WI38 (cell line): ENCODE data around the gene MAP7D1.
"Not testable (repeated sequence)": the region's sequence is repeated elsewhere in the genome, so short reads cannot be mapped to it uniquely, and the experiment has no call there.

Source experiments
- H3K4me3 ChIP-seq: 2 replicates; pipeline ENCODE4 v1.5.1; 2011; ENCODE audit warnings: low read depth, mild to moderate bottlenecking, control low read depth, low read length
- TF ChIP-seq, protein P1 (sequence below): IDR thresholded peaks from 2 replicates; pipeline ENCODE4 v1.5.1; 2012; ENCODE audit warnings: low read depth, mild to moderate bottlenecking, control low read depth, low read length

The MAP7D1 gene

DNA sequence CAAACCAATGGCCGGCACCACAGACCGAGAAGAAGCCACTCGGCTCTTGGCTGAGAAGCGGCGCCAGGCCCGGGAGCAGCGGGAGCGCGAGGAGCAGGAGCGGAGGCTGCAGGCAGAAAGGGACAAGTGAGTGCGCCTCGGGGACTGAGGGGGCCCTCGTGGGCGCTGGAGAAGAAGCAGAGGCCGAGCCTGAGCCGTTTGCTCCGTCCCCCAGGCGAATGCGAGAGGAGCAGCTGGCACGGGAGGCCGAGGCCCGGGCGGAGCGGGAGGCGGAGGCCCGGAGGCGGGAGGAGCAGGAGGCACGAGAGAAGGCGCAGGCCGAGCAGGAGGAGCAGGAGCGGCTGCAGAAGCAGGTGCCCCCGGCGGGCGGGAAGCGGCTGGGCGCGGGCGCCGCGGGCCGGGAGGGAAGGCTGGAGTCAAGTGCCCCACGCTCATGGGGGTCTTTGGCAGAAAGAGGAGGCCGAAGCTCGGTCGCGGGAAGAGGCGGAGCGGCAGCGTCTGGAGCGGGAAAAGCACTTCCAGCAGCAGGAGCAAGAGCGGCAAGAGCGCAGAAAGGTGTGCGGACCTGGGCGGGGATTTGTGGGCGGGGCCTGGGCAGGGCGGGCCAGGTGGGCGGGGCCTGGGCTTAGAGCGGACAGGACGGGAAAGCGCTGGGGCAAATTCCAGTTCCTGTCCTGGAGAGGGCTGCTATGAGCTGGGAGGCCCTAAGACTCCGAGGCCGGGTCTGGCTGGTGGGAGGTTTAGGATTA is 22.7 kb downstream of the MAP7D1 start:
- no peak overlapping the region for H3K4me3 ChIP-seq
- TF ChIP-seq, protein P1, sequence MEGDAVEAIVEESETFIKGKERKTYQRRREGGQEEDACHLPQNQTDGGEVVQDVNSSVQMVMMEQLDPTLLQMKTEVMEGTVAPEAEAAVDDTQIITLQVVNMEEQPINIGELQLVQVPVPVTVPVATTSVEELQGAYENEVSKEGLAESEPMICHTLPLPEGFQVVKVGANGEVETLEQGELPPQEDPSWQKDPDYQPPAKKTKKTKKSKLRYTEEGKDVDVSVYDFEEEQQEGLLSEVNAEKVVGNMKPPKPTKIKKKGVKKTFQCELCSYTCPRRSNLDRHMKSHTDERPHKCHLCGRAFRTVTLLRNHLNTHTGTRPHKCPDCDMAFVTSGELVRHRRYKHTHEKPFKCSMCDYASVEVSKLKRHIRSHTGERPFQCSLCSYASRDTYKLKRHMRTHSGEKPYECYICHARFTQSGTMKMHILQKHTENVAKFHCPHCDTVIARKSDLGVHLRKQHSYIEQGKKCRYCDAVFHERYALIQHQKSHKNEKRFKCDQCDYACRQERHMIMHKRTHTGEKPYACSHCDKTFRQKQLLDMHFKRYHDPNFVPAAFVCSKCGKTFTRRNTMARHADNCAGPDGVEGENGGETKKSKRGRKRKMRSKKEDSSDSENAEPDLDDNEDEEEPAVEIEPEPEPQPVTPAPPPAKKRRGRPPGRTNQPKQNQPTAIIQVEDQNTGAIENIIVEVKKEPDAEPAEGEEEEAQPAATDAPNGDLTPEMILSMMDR, result no peak

DNA sequence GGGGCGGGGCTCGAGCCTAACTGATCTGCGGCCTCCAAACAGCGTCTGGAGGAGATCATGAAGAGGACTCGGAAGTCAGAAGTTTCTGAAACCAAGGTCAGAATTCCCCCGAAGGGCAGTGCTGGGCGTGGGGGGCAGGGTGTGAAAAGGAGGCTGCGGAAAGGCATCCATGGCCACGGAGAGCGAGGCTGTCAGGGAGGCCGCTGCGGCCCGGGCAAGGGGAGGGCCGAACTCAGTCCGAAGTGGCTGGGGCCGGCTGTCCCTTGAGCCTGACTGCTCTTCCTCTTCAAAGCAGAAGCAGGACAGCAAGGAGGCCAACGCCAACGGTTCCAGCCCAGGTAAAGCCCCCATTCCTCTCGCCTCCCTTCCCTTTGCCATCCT is 23.2 kb downstream of the MAP7D1 start:
- TF ChIP-seq, protein P1, result no peak
- no peak overlapping the region for H3K4me3 ChIP-seq

DNA sequence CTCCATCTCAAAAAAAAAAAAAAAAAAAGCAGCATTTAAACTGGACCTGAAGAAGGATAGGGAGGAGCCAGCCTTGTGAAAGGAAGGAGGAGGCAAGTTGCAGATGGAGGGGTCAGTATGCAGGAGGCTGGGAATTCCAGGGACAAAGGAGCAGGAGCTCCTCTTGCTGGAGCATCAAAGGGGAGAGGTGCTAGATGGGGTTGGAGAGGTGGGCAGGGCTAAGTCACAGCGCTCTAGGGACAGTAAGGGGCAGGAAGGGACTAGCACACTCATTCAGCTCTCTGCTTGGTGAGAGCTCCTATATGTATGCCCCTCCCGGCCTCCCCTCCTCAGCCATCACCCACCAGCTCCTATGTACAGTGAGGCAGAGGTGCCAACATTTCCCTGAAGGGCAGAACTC is 26.8 kb downstream of the MAP7D1 start:
- TF ChIP-seq, protein P1, result no peak
- H3K4me3 ChIP-seq, result no peak overlapping the region

DNA sequence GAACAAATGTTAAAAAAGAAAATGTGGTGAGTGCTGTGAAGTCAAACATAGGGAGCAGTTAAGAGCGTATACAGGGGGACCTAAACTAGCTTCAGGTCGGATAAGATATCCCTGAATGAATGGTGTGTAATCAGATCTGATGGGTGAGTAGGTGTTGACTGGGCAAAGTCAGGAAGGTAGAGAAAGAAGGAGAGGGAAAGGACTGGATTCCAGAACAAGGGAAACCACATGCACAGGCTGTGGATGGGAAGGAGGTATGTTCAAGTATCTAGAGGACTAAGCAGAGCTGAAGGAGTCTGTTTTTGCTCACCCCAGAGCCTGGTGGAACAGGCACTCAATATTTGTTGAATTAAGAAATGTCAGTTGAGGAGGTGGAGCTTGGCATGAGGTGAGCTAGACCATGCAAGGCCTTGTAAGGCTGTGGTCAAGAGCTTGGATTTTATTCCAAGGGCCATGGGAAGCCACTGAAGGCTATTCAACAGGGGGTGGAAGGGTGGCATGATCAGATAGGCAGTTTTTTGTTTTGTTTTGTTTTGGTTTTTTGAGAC is 27.4 kb downstream of the MAP7D1 start:
- TF ChIP-seq, protein P1, result no peak
- no peak overlapping the region for H3K4me3 ChIP-seq

GRCh38 chr1:36187800-36188593 is 32.0 kb downstream of the MAP7D1 start:
- TF ChIP-seq, protein P1, result peak; percentile 81
- H3K4me3 ChIP-seq, result no peak overlapping the region

DNA sequence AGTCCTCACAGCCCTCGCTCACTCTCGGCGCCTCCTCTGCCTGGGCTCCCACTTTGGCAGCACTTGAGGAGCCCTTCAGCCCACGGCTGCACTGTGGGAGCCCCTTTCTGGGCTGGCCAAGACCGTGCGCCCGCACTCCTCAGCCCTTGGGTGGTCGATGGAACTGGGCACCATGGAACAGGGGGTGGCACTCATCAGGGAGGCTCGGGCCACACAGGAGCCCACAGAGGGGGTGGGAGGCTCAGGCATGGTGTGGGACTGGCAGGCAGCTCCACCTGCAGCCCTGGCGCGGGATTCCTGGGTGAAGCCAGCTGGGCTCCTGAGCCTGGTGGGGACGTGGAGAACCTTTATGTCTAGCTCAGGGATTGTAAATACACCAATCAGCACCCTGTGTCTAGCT is 40.8 kb downstream of the MAP7D1 start:
- H3K4me3 ChIP-seq, result not testable (repeated sequence)

GRCh38 chr1:36198641-36199040 is 42.7 kb downstream of the MAP7D1 start:
- H3K4me3 ChIP-seq, result no peak overlapping the region
- TF ChIP-seq, protein P1, result no peak
